GM12891 (cell line): Measurements from ENCODE around the gene UPB1.

Source experiments
- PAX5 ChIP-seq: IDR thresholded peaks from 2 replicates; pipeline ENCODE4 v1.6.1; 2011; ENCODE audit warnings: low read length, moderate library complexity, mild to moderate bottlenecking; ENCODE audit not compliant: insufficient read depth, severe bottlenecking
- POLR2A ChIP-seq: IDR thresholded peaks from 2 replicates; pipeline ENCODE4 v1.6.1; 2011; ENCODE audit warnings: low read depth, low read length, control low read depth
- POLR2AphosphoS5 ChIP-seq: IDR thresholded peaks from 2 replicates; pipeline ENCODE4 v1.6.1; 2011; ENCODE audit warnings: low read depth, low read length, control low read depth
- TAF1 ChIP-seq: IDR thresholded peaks from 2 replicates; pipeline ENCODE4 v1.6.1; 2011; ENCODE audit warnings: low read depth, low read length, control low read depth

DNA sequence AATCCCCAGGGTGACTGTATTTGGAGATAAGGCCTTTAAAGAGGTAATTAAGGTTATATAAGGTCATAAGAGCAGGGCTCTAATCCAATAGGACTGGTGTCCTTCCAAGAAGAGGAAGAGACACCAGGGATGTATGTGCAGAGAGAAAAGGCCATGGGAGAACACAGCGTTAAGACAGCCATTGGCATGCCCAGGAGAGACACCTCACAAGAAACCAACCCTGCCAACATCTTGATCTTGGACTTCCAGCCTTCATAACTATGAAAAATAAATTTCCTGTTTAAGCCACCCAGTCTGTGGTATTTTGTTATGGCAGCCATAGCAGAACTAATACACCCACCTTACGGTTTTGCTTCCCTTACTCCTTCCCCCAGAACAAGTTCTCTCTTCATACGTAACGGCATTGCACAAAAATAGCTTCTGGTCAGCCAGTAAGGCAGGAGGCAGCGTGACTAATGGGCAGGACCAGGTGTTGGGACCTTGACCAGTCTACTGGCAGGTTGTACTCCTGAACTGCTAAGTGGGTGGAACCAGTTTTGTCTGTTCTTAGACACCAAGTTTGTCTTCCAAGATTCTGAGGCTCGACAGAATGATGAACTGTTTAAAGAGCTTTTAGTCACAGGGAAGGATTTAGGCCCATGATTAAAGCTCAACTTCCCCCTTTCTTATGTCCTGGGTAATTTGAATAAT is 31.9 kb upstream of the UPB1 start:
- no peak for TF ChIP-seq PAX5
- TF ChIP-seq POLR2AphosphoS5: no peak
- no peak for TF ChIP-seq TAF1
- TF ChIP-seq POLR2A: no peak
